Measurements from ENCODE around the gene JPT1.
A peak's percentile ranks its signal among the peaks of the same experiment; 100 is the strongest.
"Not testable (repeated sequence)": the region's sequence is repeated elsewhere in the genome, so short reads cannot be mapped to it uniquely, and the experiment has no call there.

Gene JPT1, protein sequence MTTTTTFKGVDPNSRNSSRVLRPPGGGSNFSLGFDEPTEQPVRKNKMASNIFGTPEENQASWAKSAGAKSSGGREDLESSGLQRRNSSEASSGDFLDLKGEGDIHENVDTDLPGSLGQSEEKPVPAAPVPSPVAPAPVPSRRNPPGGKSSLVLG

GRCh38 chr17:75154195-75155106 lies at the start of gene JPT1:
Gene JPT1 (minus strand): TSS chr17:75154512. CDS start chr17:75154397, 115 bp downstream.
- peak; percentile 96 for DNase-seq (ENCODE audit: low read depth)

- DNase-seq (ENCODE audit: low read depth) = no peak
Measured at GRCh38 chr17:75199886-75200618, 45.7 kb upstream of the JPT1 start.

GRCh38 chr17:75194879-75195278 lies 40.6 kb upstream of the JPT1 start:
- no peak for DNase-seq (ENCODE audit: low read depth)

GRCh38 chr17:75191584-75191983 lies 37.3 kb upstream of the JPT1 start:
- no peak for DNase-seq (ENCODE audit: low read depth)

DNA sequence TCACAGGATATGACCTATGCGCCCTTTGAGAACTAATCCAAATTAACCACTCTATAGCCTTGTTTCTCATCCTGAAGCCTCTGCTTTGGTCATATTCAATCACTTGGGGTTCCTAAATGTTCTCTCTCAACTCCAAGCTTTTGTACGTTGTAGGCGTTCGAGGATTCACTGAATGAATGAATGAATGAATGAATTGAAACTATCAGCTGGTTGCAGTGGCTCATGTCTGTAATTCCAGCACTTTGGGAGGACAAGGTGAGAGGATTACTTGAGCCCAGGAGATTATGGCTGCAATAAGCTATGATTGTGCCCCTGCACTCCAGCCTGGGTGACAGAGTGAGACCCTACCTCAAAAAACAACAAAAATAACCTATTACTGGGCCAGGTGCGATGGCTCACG lies 34.3 kb upstream of the JPT1 start:
- DNase-seq (ENCODE audit: low read depth) = no peak

- DNase-seq (ENCODE audit: low read depth) = no peak
Measured at GRCh38 chr17:75183999-75184884, 29.9 kb upstream of the JPT1 start.

GRCh38 chr17:75182569-75183436 lies 28.5 kb upstream of the JPT1 start, which contains the start of gene SUMO2:
Gene SUMO2 (minus strand): TSS chr17:75182959. CDS start chr17:75182834, 125 bp downstream.
- DNase-seq (ENCODE audit: low read depth) = peak; percentile 93

GRCh38 chr17:75182319-75182568 lies 27.9 kb upstream of the JPT1 start:
- no peak for DNase-seq (ENCODE audit: low read depth)

DNA sequence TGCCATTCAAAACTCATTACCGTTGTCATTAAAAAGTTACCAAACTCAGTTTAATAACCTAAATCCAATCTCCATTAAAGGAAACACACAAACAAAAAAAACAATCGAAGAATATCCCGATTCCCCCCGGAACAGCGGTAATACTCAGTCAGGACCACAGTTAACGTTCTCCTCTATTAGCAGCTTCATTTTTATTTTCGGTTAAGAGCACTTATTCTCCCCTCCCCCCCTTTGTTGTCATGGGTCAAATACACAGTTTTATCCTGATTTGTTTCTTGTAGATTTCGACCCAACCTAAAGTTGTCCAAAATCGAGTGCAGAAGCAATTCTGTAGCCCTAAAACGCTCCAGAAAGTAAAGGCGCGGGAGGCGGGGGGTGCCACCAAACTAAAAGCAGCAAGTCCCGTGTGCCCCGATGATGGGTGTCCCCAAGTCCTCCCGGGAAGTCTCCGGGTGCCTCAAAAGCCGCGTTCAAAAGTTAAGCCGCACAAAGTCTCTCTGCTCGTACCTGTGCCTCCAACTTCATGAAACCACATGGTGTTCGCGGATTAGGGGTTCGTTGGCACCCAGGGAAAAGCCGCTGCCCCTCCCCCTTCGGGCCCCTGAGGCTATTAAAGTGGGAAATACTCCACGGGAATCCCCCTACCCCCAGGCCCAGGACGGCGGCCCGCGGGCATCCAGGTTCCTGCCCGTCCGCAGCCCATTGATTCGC lies 27.5 kb upstream of the JPT1 start:
- peak; percentile 30 for DNase-seq (ENCODE audit: low read depth)

- no peak for DNase-seq (ENCODE audit: low read depth)
Measured at GRCh38 chr17:75181110-75181509, 26.8 kb upstream of the JPT1 start.

- DNase-seq (ENCODE audit: low read depth) = no peak
Measured at GRCh38 chr17:75178453-75178852, 24.1 kb upstream of the JPT1 start.

DNA sequence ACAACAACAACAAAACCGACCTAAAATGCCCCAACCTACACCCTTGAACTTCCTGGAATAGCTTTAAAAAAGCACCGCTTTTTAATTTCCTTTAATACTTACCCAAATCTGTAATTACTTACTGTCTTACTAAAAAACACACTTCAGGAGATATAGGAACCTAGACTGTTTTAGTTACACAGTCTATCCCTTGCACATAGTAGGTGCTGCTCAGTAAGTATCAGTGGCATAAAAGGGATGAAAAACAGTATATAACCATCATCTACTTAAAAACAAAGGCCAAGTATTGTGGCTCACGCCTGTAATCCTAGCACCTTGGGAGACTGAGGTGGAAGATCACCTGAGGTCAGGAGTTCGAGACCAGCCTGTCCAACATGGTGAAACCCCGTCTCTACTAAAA lies 22.3 kb upstream of the JPT1 start:
- no peak for DNase-seq (ENCODE audit: low read depth)

DNA sequence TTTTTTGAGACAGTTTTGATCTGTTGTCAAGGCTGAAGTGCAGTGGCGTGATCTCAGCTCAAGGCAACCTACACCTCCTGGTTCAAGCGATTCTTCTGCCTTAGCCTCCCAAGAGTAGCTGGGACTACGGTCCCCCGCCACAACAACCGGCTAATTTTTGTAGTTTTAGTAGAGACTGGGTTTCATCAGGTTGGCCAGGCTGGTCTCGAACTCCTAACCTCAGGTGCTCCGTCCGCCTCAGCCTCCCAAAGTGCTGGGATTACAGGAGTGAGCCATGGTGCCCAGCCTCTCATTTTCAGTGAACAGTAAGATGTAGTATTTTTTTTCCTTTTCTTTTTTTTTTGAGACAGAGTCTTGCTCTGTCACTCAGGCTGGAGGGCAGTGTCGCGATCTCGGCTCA lies 20.7 kb upstream of the JPT1 start:
- no peak for DNase-seq (ENCODE audit: low read depth)

DNA sequence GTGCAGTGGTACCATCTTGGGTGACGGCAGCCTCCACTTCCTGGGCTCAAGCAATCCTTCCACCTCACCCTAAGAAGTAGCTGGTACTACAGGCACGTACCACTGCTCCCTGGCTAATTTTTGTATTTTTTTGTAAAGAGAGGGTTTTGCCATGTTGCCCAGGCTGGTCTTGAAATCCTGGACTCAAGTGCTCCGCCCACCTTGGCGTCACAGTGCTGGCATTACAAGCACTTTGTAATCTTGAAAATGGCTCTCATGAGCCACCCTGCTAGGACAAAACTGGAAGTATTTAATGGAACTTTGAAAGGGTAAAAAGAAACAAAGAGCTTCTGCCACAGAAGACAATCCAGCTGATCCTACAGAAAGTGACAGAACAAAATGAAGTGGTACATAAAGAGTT lies 19.2 kb upstream of the JPT1 start:
- no peak for DNase-seq (ENCODE audit: low read depth)

GRCh38 chr17:75168998-75169397 lies 14.7 kb upstream of the JPT1 start:
- DNase-seq (ENCODE audit: low read depth) = no peak

GRCh38 chr17:75164606-75165005 lies 10.3 kb upstream of the JPT1 start:
- DNase-seq (ENCODE audit: low read depth) = not testable (repeated sequence)

- no peak for DNase-seq (ENCODE audit: low read depth)
Measured at GRCh38 chr17:75163074-75163473, 8.8 kb upstream of the JPT1 start.

- DNase-seq (ENCODE audit: low read depth) = no peak
Measured at GRCh38 chr17:75160211-75160610, 5.9 kb upstream of the JPT1 start.

DNA sequence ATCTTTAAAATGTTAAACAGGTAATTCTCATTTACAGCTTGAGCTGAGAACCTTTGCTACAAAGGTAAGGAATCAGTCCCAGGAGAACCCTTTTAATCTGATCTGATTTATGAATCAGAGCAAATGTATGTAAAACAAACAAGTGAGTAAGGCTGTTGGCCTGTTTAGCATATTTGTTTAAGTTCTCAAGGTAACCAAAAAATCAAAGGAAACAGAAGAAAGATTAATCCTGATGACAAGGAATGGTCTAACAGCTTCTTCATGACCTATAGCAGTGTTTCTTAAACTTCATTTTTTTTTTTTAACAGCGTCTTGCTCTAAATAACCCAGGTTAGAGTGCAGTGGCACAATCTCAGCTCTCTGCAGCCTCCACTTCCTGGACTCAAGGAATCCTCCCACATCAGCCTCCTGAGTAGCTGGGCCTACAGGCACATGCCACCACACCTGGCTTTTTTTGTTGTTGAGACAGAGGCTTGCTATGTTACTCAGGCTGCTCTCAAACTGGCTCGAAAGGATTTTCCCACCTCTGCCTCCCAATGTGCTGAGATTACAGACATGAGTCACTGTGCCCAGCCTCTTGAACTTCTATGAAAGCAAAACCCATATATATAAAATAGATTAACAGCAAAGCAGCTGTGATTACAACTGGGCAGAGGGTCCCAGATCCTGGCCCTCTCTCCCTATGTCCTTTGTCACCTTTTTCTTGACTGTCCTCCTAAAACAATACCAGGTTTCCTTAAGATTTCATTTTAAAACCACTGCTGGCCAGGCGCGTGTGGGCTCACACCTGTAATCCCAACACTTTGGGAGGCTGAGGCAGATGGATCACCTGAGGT lies 5.1 kb upstream of the JPT1 start:
- no peak for DNase-seq (ENCODE audit: low read depth)

Data from activated T-helper 9 cell treated with anti-CD3 and anti-CD28 coated beads, Interleukin-2, amount 50 U/mL, for 16 hours (primary cell).